ENCODE measurements around the gene PFKL.
"Not testable (repeated sequence)": the region's sequence is repeated elsewhere in the genome, so short reads cannot be mapped to it uniquely, and the experiment has no call there.

The PFKL gene

DNA sequence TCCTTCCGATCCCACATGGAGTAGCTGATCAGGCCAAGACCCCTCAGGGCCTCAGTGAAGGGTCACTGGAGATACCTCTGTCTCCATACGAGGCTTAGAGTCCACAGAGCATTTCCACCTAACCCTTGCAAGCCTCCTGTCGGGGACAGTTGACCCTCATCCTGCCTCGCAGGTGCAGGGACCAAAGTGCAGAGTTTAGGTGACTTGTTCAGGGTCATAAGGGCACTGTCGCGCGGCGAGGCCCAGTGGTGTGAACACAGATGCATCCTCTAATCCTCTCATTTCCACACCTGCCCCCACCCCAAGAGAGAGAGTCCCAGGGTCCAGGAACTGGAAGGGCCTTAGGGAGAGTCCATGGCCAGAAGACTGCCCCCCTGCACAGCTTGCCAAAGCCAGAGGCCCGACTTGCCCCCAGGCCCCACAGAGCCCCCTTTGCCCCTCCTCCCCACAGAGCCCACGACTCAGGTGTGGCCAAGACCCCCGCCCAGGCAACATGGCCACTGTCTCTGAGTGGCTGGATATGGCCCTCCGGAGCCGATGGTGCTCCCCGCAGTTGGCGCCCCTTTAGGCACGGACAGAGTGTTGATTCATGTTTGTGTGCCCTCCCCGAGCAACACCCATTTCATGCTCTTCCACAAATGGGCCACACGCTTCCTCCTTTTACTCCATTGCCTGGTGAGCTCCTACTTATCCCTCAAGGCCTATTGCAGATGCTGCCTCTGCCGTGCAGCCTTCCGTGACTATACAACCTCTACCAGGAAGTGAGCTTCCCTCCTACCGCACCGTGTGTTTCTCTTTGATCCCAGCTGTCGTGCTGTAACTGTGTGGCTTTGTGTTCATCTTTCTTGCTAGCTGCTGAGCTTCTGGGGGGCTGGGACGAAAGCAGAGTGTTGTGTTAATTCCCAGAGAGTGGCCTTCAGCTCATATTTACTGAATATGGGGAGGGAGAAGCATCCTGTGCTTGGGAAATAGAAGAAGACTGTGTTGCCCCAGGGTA, 55.2 kb downstream of the PFKL start:
- FAIRE-seq (peak; percentile 86), DNase-seq (ENCODE audit: insufficient read length, low spot score) (no peak)

- DNase-seq (ENCODE audit: insufficient read length, low spot score) (no peak), FAIRE-seq (no peak)
These were observed 56.3 kb downstream of the PFKL start for GRCh38 chr21:44356160-44356559.

DNA sequence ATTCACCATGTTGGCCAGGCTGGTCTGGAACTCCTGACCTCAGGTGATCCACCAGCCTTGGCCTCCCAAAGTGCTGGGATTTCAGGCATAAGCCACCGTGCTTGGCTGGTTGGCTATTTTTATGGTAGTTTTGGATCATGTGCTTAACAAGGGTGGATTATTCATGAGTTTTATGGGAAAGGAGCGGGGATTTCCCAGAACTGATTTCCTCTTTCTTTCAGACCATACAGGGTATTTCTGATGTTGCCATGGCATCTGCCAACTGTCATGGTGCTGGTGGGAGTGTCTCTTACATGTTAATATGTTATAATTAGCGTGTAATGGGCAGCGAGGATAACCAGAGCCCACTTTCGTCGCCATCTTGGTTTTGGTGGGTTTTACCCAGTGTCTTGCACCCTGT, 56.8 kb downstream of the PFKL start:
- FAIRE-seq (no peak), DNase-seq (ENCODE audit: insufficient read length, low spot score) (no peak)

DNA sequence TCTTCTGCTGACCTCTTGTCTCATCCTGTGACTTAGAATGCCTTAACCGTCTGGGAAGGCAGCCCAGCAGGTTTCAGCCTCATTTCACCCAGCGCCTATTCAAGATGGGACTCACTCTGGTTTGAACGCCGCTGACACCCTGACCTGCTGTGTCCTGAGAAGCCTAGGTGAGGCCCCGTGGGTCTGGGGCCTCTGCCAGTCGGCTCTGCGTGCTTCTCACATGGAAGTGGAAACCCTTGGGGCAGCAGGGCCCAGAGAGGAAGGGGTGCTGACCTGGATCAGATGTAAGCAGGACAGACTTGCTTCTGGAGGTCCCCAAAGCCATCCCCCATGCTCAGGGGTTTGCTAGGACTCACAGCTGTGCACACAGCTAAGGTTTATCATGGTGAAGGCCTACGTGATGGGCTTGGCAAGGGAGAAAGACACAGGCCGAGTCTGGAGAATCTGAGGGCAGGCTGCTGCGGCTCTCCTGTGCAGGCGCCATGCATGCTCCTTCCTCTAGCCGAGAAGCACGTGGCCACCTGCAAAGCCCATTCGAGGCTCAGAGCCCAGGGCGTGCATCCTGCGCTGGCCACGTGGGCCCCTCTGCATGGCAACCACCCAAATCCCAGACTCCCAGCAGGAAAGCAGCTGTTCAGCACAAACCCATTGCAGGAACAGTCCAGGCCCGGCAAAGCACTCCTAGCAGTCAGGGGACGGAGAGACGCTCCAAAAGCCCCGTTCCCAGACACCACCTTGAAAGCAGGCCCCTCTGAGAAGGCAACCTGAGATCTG, 57.4 kb downstream of the PFKL start:
- no peak for DNase-seq (ENCODE audit: insufficient read length, low spot score)
- FAIRE-seq, result no peak

GRCh38 chr21:44359396-44359795, 59.5 kb downstream of the PFKL start:
- FAIRE-seq (no peak), DNase-seq (ENCODE audit: insufficient read length, low spot score) (no peak)

- DNase-seq (ENCODE audit: insufficient read length, low spot score) (no peak), FAIRE-seq (no peak)
These were observed 60.3 kb downstream of the PFKL start for GRCh38 chr21:44360159-44360558.

GRCh38 chr21:44361903-44362302, 62.0 kb downstream of the PFKL start:
- not testable (repeated sequence) for FAIRE-seq

DNA sequence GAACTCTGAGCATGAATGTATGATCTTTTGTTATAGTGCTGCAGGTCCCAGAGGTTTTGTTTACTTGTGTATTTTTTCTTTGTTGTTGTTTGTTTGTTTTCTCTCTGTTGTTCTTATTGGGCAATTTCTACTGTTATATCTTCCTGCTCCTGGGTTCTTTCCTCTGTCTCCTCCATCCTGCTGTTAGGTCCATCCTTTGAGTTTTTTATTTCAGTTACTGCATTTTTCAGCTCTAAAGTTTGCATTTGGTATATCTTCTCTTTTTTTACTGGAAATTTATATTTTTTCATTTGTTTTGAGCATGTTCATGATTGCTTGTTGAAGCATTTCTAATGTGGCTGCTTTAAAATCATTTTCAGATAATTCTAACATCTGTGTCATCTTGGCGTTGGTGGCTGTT, 63.4 kb downstream of the PFKL start:
- DNase-seq (ENCODE audit: insufficient read length, low spot score), result no peak
- no peak for FAIRE-seq

More at GRCh38 chr21:44361903-44362302, 62.0 kb downstream of the PFKL start:
- DNase-seq (ENCODE audit: insufficient read length, low spot score), result not testable (repeated sequence)

DNA sequence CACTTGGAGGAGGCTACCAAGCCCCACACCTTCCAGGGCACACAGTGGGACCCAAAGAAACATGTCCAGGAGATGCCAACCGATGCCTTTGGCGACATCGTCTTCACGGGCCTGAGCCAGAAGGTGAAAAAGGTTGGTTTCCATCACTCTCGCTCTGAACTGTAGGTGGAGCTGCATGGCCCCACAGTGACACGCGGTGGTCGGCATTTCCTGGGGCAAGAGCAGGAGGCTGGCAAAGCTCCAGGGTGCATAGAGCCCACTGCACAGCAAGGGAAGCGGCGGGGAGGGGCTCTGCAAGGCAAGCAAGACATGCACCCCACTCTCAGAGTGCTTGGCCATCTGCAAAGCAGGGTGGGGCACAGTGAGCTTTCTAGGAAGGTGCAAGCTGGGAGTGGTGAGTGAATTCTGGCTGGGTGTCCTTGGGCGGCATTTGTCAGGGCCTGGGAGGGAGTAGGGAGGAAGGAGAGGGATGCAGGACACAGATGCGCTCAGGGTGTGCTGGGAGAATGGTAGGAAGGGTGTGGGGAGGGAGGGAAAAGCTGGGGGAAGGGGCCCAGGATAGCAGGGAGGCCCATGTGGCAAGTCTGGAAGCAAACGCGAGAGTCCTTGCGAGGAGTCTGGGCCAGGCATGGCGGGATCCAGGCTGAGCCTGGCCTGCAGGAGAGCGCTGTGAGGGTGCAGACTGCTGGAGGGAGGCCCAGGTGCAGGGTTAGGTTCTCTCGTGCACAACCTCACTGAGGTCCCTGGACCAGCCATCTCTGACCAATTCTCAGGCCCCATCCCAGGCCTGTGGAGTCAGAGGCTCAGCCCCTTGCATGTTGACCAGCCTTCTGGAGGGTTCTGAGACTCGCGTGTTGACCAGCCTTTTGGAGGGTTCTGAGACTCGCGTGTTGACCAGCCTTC, 64.5 kb downstream of the PFKL start:
- DNase-seq (ENCODE audit: insufficient read length, low spot score) (no peak), FAIRE-seq (no peak)

DNA sequence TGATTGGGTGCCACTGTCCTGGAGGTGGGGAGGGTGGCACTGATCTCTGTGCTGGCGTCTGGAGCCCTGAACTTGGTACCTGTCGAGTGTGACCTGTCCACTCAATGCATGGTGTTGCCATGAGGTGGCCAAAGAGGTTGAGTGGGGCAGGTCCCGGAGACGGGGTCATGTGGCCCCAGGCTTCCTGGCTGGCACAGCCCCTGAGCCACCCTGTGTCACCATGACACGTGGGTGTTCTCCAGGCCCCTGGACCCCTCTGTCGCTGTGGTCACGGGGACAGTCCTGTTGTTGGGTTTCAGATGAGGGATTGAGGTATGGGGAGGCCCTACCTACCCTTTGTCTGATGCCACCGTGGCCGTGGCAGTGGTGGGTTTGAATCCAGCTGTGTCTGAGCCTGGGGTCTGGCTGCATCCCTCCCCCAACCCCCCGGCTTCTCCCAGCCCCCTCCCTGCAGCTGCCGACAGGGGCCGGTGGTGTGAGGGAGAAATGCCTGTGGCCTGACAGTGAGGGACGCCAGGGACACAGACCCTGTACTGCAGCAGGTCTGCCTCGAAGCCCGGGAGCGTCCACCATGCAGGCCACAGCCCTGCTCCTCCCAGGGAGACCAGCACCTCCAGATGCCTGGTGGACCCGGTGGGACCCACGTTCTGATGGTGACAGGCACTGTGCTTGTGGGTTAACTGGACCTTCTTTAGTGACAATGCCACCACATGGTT, 65.6 kb downstream of the PFKL start:
- no peak for DNase-seq (ENCODE audit: insufficient read length, low spot score)
- FAIRE-seq, result no peak

- FAIRE-seq (no peak), DNase-seq (ENCODE audit: insufficient read length, low spot score) (no peak)
These were observed 66.2 kb downstream of the PFKL start for GRCh38 chr21:44365967-44366585.

- no peak for FAIRE-seq
- DNase-seq (ENCODE audit: insufficient read length, low spot score), result no peak
These were observed 66.8 kb downstream of the PFKL start for GRCh38 chr21:44366586-44367211.

DNA sequence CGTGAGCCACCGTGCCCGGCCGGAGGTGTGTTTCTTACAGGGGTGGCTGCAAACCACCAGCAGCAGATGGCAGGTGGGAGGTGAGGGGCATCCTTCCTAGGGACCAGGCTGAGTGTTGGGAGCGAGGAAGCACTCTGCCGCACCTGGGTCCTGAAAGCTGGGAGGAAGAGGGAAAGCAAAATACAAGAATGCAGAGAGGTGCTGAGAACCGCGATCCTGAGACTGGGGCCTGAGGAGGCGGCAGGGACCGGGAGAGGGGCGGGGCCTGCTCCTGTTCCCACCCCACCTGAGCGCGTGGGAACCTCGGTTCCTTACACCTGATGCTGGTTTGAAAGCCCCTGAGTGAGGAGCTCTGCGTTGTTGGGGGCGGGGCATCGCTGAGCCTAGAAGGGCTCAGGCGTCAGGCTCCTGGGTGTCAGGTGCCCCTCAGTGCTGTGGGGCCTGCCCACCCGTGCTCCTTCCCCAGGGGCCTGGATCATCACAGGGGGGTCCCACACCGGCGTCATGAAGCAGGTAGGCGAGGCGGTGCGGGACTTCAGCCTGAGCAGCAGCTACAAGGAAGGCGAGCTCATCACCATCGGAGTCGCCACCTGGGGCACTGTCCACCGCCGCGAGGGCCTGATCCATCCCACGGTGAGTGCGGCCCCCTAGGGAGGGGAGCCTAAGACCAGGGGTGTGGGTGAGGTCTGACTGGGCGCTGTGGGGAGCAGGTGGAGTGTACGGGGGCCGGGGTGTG, 69.0 kb downstream of the PFKL start:
- DNase-seq (ENCODE audit: insufficient read length, low spot score) (no peak), FAIRE-seq (no peak)

DNA sequence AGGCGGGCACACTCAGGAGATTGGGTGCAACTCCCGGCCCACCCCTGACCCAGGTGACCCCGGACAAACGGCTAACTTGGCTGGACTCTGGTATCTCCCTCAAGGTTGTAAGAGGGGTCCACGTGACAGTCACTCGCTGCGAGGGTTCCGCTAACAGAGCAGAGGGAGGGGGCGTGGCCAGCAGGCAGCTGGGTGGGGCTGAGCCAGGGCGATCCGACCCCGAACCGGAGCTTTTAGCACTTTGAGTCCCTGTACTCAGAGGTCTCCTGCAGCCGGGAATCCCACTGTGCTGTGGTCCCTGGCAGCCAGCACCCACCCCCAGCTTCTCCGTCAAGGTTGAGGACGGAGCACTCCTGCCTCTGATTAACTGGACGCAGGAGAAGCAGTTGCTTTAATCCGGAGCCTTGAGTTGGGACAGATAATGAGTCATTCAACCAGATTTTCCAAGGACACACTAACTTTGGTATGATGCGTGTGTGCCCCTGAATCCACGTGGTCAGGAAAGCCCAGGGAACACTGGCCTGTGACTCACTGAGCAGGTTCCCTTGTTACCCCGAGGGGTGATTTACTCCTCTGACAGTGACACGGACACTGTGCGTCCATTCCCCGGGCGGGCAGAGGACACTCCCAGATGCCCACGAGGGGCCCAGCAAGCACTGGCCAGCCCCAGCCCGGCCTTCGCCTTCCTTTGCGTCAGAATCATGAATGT, 70.3 kb downstream of the PFKL start:
- FAIRE-seq (no peak), DNase-seq (ENCODE audit: insufficient read length, low spot score) (no peak)

DNA sequence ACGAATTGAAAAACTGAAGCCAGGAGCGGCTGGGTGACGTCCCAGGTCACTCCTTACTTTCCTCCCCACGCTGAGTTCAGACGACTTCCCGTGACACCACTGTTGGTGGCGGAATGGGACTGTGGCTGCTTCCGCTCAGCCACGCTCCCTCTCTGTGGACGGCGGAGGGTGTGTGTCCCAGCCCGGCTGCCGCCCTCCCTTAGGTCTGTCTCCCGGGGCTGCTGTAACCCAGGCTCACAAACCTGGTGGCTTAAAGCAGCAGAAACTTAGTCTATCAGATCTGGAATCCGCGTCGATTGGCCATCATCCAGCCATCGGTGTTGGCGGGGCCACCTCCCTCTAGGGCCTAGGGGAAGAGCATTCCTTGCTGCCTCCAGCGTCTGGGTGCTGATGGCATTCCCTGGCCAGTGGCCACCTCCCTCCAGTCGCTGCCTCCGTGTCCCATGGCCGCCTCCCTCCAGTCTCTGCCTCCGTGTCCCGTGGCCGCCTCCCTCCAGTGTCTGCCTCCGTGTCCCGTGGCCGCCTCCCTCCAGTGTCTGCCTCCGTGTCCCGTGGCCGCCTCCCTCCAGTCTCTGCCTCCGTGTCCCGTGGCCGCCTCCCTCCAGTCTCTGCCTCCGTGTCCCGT, 71.0 kb downstream of the PFKL start:
- FAIRE-seq, result no peak

GRCh38 chr21:44371596-44371995, 71.7 kb downstream of the PFKL start:
- DNase-seq (ENCODE audit: insufficient read length, low spot score), result no peak
- no peak for FAIRE-seq

More for the DNA sequence above, 71.0 kb downstream of the PFKL start:
- no peak for DNase-seq (ENCODE audit: insufficient read length, low spot score)

GRCh38 chr21:44372616-44373015, 72.8 kb downstream of the PFKL start:
- FAIRE-seq (no peak), DNase-seq (ENCODE audit: insufficient read length, low spot score) (no peak)

Measured in GM19239 (cell line).